EL (cell line): ENCODE results near the gene GALNTL6.
A peak's percentile ranks its signal among the peaks of the same experiment; 100 is the strongest.
"Not testable (repeated sequence)": the region's sequence is repeated elsewhere in the genome, so short reads cannot be mapped to it uniquely, and the experiment has no call there.

Experiments
- DNase-seq: peaks from one replicate; pipeline ENCODE4 v3.0.0-alpha.2; 2016

GALNTL6 gene

DNA sequence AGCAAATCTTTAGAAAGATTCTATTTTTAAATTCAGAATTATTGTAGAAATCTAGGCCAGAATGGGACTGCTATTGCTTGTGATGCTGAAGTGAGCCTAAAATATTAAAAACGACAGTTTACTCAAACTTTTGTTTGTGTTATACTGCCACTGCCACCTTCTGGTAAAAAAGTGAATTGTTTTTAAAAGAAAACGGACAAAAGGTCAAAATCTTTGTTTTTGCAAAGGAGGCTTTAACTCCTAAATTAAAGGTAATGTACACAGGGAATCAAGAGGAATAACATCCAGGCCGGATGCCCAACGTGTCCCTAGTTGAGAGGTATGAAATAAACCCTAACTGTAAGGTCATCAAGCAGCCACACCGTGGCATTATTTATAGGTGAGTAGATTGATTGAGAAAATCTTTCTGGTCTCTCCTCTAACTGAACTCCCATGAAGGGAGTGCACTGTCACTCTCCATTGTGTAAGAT, 1017.1 kb downstream of the GALNTL6 start:
- peak; percentile 12 for DNase-seq

DNA sequence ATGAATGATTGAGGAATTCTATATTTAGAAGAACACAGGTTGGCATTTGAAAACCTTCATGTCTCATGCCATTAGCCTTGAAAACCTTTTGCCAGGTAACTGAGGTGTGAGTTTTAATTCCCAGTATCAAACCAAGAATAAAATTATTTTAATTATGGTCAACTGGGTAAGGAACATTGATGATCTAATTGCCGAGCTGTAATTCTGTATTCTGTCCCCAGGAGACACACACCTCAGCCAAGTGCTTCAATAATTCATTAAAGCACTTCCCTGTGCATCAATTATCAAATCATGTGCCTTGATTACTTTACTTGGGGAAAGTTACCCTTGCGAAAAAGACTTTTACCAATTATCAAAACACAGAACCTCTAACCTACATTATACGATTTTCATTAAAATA, 1023.5 kb downstream of the GALNTL6 start:
- DNase-seq: no peak

DNA sequence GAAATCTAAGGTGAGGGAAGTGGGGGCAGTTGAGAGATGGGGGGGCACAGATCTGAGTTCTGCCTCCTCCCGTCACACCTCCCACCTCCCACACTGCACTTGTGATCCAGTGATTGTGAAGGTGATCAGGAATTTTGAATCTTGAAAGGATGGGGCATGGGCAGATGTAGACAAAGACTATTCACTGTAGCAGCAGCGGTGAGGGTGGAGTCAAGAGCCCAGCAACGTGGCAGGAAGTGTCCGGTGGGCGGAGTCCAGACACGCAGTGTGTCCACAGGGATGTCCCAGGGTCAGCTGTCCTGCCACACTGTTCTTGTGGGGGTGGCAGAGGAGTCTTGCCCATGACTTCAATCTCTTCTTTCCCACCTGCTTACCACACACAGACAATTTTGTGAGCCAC, 1024.9 kb downstream of the GALNTL6 start:
- no peak for DNase-seq

GRCh38 chr4:172838943-172839342, 1025.7 kb downstream of the GALNTL6 start:
- DNase-seq: no peak

DNA sequence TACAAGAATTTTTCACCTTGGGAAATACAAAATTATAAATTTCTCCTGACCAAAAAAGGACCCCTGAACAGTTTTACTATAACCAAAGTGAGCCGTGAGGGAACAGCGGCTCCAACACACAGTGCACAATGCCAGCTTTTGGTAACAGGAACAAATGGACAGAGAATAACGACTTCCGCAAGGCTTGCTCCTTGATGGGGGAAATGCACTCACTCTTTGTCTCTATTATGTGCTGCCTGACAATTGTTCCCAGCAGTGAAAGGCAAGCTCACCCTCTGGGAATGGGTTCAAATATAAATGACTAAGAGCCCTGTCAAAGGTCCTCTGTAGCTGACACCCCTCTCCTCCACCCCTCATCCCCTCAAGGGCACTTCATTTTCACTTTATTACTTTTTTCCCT, 1029.6 kb downstream of the GALNTL6 start:
- no peak for DNase-seq

DNA sequence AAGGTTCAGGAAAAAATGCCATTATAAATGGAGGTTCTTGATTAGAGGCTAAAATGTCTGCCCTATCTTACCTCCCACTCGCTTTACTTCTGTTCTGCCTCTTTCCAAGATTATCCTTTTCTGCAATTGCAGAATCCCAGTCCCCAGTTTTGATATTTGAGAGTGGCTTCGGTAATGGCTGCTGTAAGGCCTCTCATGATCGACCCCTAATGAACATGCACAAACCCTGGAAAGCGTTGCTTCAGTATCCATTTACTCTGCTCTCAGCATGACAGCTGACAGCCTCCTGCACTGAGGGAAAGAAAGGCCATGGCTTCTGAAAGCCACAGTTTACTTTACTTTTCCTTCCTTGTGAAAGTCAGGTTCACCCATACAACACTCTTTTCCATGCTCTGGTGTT, 1030.0 kb downstream of the GALNTL6 start:
- no peak for DNase-seq

- DNase-seq: no peak
Observed at GRCh38 chr4:172844556-172844955, 1031.4 kb downstream of the GALNTL6 start.

- no peak for DNase-seq
Observed at GRCh38 chr4:172845281-172845680, 1032.1 kb downstream of the GALNTL6 start.

GRCh38 chr4:172850838-172851237, 1037.6 kb downstream of the GALNTL6 start:
- DNase-seq: peak; percentile 77

DNA sequence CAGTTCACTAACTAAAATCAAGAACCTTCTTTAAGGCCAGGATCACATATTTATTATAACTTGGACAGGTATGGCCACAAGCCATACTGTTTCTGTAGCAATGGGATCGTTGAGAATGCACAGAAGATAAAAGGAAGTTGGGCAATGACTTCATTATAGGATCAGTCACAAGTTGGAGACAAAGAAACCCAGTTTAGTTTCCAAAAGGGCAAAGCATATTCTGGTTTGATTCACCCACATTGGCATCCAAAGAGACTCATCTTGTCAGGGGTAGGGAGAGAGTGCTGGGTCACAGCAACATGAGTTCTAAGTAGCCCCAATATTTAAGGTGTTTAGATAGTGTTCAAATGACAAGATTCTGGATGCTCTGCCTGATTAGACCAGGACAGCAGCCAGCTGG, 1038.3 kb downstream of the GALNTL6 start:
- DNase-seq: peak; percentile 17

DNA sequence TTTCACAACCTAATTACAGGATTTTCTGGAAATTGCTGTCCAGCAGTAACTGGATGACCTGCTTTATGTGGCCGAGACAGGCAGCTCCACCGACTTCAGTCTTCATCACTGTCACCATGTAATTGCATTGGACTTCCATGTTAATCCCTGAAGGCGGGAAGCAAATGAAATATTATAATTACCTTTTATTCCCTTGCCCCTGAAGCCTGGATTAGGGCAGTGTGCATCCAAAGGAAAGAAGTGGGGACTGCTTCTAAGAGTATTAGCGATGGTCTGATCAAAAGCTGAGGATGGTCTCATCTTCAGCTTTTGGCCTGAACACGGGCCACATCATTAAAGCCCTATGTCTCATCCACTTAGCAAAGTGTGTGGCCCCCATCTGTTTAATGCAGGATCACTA, 1043.8 kb downstream of the GALNTL6 start:
- no peak for DNase-seq

DNA sequence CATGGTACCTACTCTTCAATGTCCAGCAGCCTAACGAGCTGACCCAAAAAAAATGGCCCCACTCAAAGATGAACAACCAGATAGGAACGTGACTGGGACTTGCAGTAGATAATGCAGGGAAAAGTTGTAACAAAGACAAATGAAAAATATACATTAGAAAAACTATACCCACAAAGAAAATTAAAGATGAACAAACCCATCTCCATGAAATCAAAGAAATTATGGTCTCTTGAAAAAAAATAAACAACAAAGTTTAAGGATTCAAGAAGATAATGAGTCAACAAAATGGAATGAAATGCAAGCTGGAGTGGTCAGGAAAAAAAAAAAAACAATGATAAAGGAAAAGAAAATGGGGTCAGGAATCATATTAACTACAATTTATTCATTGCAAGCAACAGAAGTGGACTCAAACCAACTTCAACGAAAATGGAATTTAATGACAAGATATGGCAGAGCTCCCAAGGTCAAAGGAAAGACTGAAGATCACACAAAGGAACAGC, 1045.6 kb downstream of the GALNTL6 start:
- DNase-seq: peak; percentile 16

- no peak for DNase-seq
Observed at GRCh38 chr4:172865103-172865502, 1051.9 kb downstream of the GALNTL6 start.

DNA sequence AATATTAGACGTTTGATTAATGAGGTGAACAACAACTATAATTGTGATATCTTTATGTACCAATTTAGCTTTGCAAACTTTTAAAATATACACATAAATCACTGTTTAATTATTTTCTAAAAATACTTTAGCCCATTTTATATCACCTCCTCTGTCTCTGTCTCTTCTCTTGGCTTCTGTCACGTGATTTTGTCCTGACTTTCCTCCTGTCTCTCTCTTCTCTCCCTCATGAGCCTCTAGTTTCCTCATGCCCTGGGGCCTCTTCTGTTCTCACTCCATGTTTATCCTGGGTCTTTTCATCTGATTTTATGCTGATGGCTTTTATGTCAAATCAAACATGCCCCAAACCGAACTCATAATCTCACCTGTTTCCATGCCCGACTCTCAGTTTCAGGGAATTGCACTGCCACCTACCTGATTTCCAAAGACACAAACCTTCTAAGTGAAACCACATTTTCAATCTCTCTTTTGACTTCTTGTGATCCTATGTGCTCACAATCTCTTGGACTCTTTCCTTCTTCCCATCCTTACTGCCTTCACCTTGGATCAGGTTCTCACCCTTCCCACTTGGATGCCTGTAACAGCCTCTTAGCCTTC, 1052.4 kb downstream of the GALNTL6 start:
- no peak for DNase-seq

DNA sequence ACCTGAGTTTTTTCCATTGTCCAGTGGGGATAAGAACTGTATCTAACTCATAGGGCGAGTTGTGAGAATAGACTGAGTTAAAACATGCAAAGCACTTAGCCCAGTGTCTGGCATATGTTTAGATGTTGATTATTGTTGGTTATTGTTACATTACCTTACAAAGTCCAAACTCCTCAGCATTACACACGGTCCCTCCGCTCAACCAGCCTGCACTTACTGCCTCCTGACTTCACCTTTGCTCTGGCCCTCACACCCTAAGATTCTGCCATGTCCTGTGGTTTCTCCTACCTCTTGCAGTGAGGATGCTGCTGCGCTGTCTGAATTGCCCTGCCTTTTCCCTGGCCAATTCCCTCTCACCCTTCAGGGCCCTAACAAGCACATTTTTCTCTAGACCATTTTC, 1053.2 kb downstream of the GALNTL6 start:
- DNase-seq: no peak

DNA sequence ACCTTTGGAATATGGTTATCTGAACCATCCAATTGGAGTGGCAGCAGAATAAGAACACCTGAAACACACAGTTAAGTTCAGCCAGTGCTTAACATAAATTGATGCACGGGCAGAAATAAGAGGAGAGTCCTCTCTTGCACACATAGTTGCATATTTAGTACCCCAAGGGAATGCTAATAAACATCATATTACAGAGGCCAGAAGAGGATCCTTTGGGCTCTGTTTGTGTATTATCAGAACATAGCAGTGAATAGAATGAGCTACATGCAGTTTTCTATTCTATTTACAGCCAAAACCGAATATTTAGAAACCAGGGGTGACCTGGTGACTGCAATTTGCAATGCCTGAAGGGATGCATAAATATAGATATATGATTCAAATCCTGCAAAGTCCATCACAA, 1054.6 kb downstream of the GALNTL6 start:
- no peak for DNase-seq

DNA sequence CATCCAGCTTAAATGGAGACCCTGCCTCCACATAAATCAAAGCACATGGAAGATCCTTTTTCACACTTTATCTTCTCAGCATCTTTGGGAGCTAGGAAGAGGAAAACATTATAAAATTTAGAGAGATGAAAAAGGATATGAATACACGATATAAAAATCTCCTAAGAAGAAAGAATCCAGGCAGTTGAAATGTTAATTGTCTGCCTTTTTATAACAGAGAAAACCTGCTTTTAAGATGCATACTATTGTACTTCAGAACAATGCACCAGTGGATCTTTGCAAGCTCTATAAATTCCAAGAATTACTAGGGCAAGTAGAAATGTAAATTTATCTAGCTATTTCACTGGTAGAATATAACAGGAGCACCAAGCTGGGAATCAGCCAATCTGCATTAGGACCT, 1055.1 kb downstream of the GALNTL6 start:
- DNase-seq: no peak

DNA sequence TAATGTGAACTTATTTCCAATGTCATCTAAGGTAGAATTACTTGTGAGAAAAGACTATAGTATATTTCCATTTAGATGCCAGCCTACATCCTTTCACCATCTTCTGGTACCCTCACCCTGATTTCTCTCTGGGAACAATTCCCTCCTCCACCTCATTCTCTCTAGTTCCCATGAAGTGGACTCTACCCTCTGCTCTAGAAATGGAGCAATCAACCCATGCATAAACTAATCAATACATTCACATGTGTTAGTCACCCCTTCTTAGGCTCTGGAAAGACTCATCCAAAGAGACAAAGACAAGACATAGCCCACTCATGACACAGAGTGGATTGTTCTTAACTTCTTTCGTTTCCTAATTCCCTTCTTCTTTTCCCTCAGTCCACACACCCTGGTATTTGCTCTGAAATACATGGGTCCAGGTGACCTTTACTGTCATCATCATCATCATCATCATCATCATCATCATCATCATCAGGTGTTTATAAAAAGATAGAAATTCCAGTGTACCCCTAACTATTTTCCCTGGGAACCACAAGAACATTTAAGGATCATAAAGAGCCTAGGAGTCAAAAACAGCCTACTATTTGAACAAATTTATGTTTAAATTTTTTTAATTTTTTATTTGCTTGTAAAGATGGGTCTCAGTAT, 1056.5 kb downstream of the GALNTL6 start:
- DNase-seq: no peak

- DNase-seq: no peak
Observed at GRCh38 chr4:172871381-172871780, 1058.2 kb downstream of the GALNTL6 start.

GRCh38 chr4:172874944-172875343, 1061.7 kb downstream of the GALNTL6 start:
- DNase-seq: no peak

DNA sequence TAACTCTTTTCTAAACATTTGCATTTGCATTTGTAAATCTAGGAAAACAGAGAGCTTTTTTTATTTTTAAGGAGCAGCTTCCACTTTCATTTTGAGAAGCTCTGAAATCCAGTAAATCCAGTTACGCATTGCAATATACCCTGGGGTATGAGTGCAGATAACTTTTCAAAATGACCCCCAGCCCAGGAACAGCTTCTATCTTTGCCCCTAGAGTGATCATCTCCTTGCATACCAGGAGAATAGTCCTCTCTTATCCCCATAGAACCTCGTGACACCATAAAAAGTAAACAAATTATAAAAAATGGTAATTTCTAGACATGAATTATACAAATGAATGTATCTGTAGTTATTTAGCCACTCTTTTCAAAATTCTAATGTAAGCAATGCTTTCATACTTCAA, 1063.2 kb downstream of the GALNTL6 start:
- DNase-seq: no peak

GRCh38 chr4:172881645-172882044, 1068.4 kb downstream of the GALNTL6 start:
- DNase-seq: no peak

- DNase-seq: not testable (repeated sequence)
Observed at GRCh38 chr4:172887358-172887757, 1074.2 kb downstream of the GALNTL6 start.

DNA sequence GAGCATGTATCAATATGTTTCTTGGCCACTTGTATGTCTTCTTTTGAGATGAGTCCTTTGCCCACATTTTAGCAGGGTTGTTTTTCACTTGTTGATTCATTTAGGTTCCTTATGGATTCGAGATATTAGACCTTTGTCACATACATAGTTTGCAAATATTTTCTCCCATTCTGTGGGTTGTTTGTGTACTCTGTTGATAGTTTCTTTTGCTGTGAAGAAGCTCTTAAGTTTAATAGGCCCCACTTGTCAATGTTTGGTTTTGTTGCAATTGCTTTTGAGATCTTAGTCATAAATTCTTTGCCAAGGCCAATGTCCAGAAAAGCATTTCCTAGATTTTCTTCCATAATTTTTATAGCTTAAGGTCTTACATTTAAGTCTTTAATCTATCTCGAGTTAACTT, 1074.8 kb downstream of the GALNTL6 start:
- DNase-seq: no peak

GRCh38 chr4:172892300-172892699, 1079.1 kb downstream of the GALNTL6 start:
- peak; percentile 7 for DNase-seq
